Fibroblast of peridontal ligament (primary cell): ENCODE data around the gene CXCR4.

ENCODE experiments used
- DNase-seq: peaks from one replicate; pipeline ENCODE4 v3.0.0-alpha.2; 2010; ENCODE audit errors: extremely low read depth

Gene CXCR4

GRCh38 chr2:136117909-136118818 is at the start of gene CXCR4:
Gene CXCR4, minus strand, starts transcription at chr2:136118149. Its CDS starts 89 bp downstream, at chr2:136118060.
- DNase-seq: no peak

GRCh38 chr2:136164280-136164776 is 46.4 kb upstream of the CXCR4 start:
- no peak for DNase-seq

- no peak for DNase-seq
Measured at GRCh38 chr2:136162438-136162837, 44.5 kb upstream of the CXCR4 start.

GRCh38 chr2:136156411-136156810 is 38.5 kb upstream of the CXCR4 start:
- DNase-seq: no peak

DNA sequence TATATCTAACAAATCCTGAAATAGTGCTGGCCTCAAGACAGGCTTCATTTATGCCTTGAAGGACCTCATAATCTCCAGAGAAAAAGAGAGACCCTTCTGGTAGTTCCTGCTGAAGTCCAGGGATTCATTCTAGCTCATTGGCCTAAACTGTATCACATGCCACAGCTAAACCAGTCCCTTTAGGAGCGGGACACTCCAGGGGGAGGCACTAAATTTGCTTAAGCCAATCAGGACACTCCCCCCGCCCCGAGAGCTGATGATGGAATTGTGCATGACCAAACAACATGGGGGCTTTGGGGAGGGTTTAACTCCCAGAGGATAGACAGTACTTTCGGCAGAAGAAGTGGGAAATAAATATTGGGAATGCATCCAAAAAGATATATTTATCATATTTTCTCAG is 36.4 kb upstream of the CXCR4 start:
- DNase-seq: no peak

DNA sequence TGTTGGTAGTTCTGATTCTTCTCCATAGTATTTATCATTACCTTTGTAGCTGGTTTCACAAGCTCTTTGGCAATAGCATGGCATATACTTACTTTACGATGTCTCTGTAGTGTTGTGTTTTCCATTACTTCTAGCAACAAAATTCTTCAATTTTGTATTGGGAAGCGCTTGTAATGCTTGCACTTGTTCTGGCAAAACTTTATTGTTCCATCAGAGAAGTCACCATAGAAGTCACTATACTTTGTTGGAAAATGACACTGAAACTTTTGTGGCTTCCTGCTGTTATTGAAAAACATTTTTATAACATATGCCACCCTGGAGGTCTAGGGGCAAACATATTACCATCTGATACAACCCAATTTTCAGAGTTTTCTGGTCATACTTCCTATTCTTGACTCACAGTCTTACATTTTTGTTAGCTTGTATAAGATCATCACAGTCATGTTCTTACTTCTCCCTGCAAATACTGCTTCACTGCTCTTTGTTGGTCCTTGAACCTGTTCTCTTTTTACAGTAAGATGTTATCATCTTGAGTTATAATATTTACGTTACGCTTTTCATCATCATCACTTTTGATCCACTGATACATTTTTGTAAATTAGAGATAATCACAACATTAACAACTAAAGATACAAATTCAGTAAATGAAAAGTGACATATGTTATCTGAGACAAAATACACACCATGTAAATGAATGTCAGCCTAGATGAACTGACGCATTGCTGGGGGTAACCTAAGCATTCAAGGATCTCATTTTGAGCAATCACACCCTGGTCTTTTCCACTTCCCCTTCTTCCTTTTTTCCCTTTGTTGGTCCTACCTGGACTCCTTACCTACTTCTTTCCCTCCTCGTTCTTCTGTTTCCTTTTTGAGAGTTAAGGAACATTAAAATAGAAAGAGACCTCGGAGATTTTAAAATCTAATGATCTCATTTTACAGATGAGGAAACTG is 33.3 kb upstream of the CXCR4 start:
- DNase-seq: no peak

DNA sequence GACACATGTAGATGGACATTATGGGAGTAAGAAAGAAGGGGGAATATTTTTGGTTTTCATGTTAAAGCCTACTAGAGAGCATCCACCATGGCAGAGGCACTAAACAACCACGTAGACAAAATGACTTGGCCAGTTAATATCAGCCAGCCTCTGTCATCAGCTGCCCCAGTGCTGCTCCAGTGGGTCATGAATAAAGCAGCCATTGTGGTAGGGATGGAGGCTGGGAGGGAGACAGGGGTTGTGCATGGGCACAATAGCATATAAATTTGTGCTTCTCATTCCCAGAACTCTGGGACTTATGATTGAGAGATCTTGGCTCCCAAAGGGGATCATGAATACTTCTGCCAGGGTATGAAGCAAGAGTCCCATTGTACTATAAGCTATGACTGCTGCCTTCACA is 31.1 kb upstream of the CXCR4 start:
- DNase-seq: no peak

DNA sequence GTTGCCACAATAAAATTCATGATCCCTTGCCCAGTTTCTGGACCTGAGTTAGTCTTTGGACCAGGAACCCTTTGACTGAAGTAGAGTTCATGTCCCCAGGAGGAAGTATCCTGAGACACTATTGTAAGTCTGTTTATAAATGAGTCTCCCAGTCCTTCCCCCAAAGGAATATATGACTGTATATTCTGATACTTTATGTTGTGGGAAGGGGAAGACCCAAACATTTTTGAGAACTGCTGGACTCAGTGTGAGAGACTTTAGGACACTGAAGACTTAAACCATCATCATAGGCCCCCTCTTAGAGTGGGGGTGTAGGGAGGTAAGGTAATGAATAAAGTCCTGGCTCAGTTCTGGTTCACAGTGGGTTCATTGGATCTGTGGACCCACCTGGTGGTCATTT is 28.6 kb upstream of the CXCR4 start:
- no peak for DNase-seq

- DNase-seq: no peak
Measured at GRCh38 chr2:136143603-136144451, 25.9 kb upstream of the CXCR4 start.

- no peak for DNase-seq
Measured at GRCh38 chr2:136141510-136142149, 23.7 kb upstream of the CXCR4 start.

- DNase-seq: no peak
Measured at GRCh38 chr2:136139631-136140030, 21.7 kb upstream of the CXCR4 start.

GRCh38 chr2:136137982-136138381 is 20.0 kb upstream of the CXCR4 start:
- no peak for DNase-seq

DNA sequence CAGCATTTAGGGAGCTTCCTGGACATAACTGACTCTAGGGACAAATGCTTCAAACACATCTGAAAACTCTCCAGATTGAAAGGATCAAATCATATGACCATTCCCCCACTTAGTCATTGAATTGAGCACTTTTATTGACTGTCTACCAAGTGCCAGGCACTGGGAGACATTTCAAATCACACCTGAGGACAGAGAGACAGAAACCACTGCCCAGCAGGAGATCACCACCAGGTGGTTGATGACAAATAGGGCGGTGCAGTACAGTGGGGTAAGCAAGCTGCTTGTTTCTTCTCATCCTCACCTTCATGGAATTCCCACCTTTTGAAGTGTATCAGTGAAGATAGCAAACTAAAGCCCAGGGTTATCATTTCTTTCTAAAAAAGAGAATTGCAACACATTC is 19.0 kb upstream of the CXCR4 start:
- no peak for DNase-seq

DNA sequence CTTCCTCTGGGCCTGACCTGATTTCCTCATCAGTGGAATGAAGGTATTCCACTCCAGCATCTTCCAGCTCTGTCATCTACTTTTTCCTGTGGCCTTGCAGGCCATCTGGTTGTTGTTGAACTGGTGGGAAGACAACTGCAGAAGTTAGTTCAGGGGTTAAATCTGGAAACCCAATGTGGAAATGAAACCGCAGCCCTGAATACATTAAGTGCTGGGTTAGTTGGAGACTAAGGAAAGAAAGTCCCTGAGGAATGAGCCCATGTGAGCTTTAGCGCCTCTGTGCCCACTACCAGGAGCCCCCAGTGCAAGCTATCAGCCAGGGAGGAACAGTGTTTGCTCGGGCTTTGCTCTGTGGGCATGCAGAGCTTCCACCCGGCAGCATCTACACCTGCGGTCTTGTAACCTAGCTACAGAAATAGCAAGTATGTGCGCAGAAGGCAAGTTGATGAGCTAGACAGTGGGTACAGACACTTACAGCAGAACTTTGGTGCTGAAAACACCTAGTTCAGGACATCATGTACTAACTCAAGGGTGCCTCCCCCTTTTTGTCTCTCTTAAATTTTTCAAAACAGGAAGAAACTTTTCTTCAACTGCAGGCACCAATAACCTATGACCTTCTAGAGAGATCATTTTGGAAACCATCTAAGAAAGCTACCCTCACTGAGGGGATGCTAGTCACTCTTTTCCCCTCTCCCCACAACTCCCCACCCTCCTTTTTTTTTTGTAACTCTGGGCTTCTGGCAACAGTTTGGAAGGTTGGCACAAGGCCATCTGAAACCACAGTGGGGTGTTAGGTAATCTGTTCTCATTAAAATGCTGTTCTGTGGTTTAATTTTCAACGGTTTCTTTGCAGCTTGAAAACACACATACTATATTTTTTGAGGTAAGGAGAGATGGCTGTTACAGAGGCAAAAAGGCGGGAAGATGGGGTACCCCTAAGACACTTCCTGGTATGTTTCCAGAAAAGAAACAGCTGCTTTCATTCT is 18.3 kb upstream of the CXCR4 start:
- no peak for DNase-seq

DNA sequence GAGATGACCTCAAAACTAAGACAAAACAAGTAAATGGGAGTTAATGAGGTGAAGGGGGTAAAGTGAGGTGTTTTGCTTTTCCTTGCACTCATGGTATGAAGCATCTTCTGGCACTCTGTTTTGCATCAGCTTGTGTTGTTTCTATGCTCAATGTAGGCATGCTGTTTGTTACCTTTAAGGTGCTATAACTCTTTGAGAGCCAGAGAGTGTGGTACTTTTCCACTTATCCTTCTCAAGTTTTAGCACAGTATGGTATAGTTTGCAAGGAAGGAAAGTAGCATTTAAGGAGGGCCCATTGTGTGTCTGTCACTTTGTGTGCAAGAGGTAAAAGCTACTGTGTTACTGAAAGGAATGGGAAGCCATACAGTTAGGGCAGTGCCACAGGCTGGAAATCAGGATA is 17.5 kb upstream of the CXCR4 start:
- no peak for DNase-seq

DNA sequence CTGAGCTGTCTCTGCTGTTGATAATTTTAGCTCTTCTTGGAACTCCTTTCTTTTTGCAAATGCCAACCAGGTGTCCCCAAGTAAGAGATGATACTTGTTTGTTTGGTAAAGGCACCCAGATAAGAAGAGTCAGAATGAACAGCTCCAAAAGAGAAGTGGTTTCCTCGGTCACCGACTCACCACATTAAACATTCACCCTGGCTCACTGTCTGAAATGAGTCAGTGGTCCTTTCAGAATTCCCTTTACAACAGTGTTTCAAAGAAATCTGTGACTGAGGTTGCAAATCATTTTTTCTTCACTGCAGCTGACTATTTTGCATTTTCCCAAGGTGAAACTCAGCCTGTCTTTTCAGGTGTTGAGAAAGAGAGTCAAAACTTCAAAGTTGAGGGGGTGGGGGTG is 16.2 kb upstream of the CXCR4 start:
- DNase-seq: no peak

DNA sequence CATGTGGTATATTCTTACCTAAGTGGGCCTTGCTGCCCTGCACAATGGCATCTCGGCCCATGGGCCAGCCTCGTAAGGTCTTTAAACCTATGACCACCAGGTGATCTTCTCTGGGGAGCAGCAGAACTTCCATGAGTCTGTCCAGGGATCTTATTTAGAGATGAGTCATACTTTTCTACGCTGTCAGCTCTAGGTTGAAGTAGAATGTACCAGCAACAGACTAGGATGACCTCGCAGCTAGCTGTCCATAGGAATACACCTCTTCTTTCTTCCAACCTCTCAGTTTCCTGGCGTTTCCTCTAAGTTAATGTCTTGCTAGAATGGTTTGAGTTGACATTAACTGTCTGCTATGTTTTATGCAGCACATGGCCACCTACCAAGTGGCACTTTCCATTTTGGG is 15.6 kb upstream of the CXCR4 start:
- DNase-seq: no peak

GRCh38 chr2:136133176-136133575 is 15.2 kb upstream of the CXCR4 start:
- DNase-seq: no peak

DNA sequence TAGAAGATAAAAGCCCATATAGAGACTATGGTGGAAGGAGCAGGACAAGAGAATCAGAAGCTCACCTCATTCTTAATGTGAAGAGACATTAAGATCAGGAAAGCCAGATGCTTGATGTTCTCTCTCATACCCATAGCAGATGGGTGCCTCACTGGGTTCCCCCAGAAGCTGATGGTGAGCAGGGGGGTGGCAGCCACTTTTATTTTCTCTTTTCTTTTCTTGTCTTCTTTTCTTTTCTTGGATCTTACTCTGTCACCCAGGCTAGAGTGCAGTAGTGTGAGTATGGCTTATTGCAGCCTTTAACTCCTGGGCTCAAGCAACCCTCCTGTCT is 14.8 kb upstream of the CXCR4 start:
- no peak for DNase-seq
